ENCODE results near the gene DMP1.
"Not testable (repeated sequence)": the region's sequence is repeated elsewhere in the genome, so short reads cannot be mapped to it uniquely, and the experiment has no call there.

DMP1 gene

GRCh38 chr4:87690947-87691346 is 40.9 kb downstream of the DMP1 start:
- DNase-seq: not testable (repeated sequence)

DNA sequence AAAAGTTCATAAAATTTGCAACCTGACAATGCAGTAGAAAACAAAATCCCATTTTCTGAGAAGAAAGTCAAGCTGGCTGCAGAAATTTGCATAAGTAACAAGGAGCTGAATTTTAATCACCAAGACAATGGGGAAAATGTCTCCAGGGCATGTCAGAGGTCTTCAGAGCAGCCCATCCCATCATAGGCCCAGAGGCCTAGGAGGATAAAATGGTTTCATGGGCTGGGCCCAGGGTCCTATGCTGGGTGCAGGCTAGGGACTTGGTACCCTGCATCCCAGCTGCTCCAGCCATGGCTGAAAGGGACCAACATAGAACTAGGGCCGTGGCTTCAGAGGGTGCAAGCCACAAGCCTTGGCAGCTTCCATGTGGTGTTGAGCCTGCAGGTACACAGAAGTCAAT is 42.0 kb downstream of the DMP1 start:
- not testable (repeated sequence) for DNase-seq

GRCh38 chr4:87697272-87697671 is 47.2 kb downstream of the DMP1 start:
- no peak for DNase-seq

DNA sequence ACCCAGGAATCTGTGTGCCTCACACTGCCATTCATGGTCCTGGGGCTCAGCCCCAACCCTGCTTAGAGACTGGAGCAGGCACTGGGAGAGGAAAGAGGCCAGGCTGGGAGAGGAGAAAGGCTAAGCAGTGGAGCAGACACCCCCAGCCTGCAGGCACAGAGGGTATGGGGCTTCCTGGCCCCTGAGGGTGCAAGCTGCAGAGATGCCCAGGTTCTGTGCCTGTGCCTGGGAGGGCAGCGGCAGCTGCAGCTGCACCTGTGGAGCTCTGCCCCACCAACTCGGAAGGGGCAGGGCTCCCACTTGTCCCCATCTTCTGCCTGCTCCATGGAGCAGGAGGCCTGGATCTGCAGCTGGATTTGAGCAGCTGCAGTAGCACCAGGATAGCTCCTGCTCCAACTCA is 47.9 kb downstream of the DMP1 start:
- DNase-seq: no peak

DNA sequence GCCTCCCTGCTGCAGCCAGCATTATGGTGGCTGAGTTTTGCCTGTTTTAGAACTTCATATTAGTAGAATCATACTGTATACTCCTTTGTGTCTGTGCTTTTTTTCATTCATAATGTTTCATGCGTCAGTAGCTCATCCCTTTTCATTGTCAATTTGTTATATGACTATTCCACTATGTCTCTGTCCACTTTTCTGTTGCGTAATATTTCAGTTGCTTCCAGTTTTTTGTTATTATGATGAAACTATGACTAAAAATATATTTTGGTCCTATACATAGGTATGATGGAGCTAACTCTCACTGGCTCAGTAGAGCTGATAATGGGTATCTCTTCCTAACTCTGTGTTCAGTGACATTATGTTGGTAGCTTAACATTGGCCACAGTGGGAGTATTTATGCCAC is 48.3 kb downstream of the DMP1 start:
- DNase-seq: no peak

- no peak for DNase-seq
These were observed 53.9 kb downstream of the DMP1 start for GRCh38 chr4:87704001-87704400.

- DNase-seq: no peak
These were observed 57.3 kb downstream of the DMP1 start for GRCh38 chr4:87707279-87707918.
